GM23338 (cell line): ENCODE data around the gene GNG10. TPM values are rescaled to one million over a fixed set of nuclear protein-coding genes. Genes with fewer than 3 reads are reported as not detected.

Experiments used
- ATAC-seq: fragments of 200-7000 bp; cut with Tn5 transposase; 3 replicates; pipeline ENCODE4 v1.9.1; 2020
- DNase-seq: peaks from one replicate; pipeline ENCODE4 v3.0.0-alpha.2; 2015; ENCODE audit warnings: low spot score
- H2AFZ ChIP-seq: fragments of 200-600 bp; sonication (generic); 2 replicates; pipeline ENCODE4 v1.8.0; 2016; ENCODE audit warnings: antibody characterized with exemption, mild to moderate bottlenecking, moderate library complexity
- H3F3A ChIP-seq: fragments of 200-600 bp; sonication (generic); replicated peaks from 2 replicates; pipeline ENCODE4 v1.8.0; 2017; ENCODE audit warnings: antibody characterized with exemption, mixed run types, low read depth
- H3K27ac ChIP-seq: fragments of 200-600 bp; sonication (generic); 2 replicates; pipeline ENCODE4 v1.6.1; 2016; ENCODE audit warnings: low read depth
- H3K27me3 ChIP-seq: fragments of 200-600 bp; sonication (generic); 2 replicates; pipeline ENCODE4 v1.8.0; 2016; ENCODE audit warnings: mild to moderate bottlenecking, mixed run types, moderate library complexity; ENCODE audit not compliant: insufficient read depth
- H3K36me3 ChIP-seq: fragments of 200-600 bp; sonication (generic); 2 replicates; pipeline ENCODE4 v1.8.0; 2016; ENCODE audit warnings: mild to moderate bottlenecking; ENCODE audit not compliant: insufficient read depth
- H3K4me1 ChIP-seq: fragments of 200-600 bp; sonication (generic); 2 replicates; pipeline ENCODE4 v1.8.0; 2016; ENCODE audit warnings: mild to moderate bottlenecking, moderate library complexity; ENCODE audit not compliant: insufficient read depth
- H3K4me2 ChIP-seq: fragments of 200-600 bp; sonication (generic); 2 replicates; pipeline ENCODE4 v1.7.1; 2017; ENCODE audit warnings: mixed run types
- H3K4me3 ChIP-seq: fragments of 200-600 bp; sonication (generic); 2 replicates; pipeline ENCODE4 v1.6.1; 2016; ENCODE audit warnings: mixed run types
- H3K79me2 ChIP-seq: fragments of 200-600 bp; sonication (generic); replicated peaks from 2 replicates; pipeline ENCODE4 v1.8.0; 2017; ENCODE audit warnings: mild to moderate bottlenecking; ENCODE audit not compliant: insufficient read depth
- H3K9me2 ChIP-seq: fragments of 200-600 bp; sonication (generic); 2 replicates; pipeline ENCODE4 v1.8.0; 2017; ENCODE audit not compliant: insufficient read depth
- H4K20me1 ChIP-seq: fragments of 200-600 bp; sonication (generic); replicated peaks from 2 replicates; pipeline ENCODE4 v1.8.0; 2017; ENCODE audit warnings: mild to moderate bottlenecking; ENCODE audit not compliant: insufficient read depth
- H3K27ac Mint-ChIP-seq: 2 replicates; pipeline ENCODE4 v1.8.0; 2020; ENCODE audit warnings: inconsistent platforms, mild to moderate bottlenecking, moderate library complexity, mixed read lengths
- H3K27me3 Mint-ChIP-seq: 3 replicates; pipeline ENCODE4 v1.8.0; 2022; ENCODE audit warnings: low read depth, mild to moderate bottlenecking, moderate library complexity, mixed read lengths, inconsistent platforms; ENCODE audit not compliant: insufficient read depth, poor library complexity
- H3K36me3 Mint-ChIP-seq: 3 replicates; pipeline ENCODE4 v1.8.0; 2021; ENCODE audit warnings: low read depth, mild to moderate bottlenecking, inconsistent platforms, moderate library complexity, mixed read lengths
- H3K4me1 Mint-ChIP-seq: 3 replicates; pipeline ENCODE4 v1.8.0; 2020; ENCODE audit warnings: mild to moderate bottlenecking, inconsistent platforms, mixed read lengths
- H3K4me3 Mint-ChIP-seq: 3 replicates; pipeline ENCODE4 v1.8.0; 2021; ENCODE audit warnings: moderate library complexity, mild to moderate bottlenecking, inconsistent platforms, mixed read lengths
- H3K9me3 Mint-ChIP-seq: 3 replicates; pipeline ENCODE4 v1.8.0; 2020; ENCODE audit warnings: moderate library complexity, mild to moderate bottlenecking, inconsistent platforms, mixed read lengths
- CREB1 ChIP-seq: fragments of 250-450 bp; sonication (Bioruptor Pico); IDR thresholded peaks from 2 replicates; pipeline ENCODE4 v1.5.0; 2020; ENCODE audit warnings: low read depth, mild to moderate bottlenecking, moderate library complexity
- EZH2 ChIP-seq: fragments of 200-600 bp; sonication (generic); IDR thresholded peaks from one replicate; pipeline ENCODE4 v1.8.0; 2017; ENCODE audit warnings: antibody characterized with exemption, mild to moderate bottlenecking, low read depth; ENCODE audit not compliant: unreplicated experiment
- EZH2phosphoT487 ChIP-seq: fragments of 200-600 bp; sonication (generic); IDR thresholded peaks from one replicate; pipeline ENCODE4 v1.8.1; 2018; ENCODE audit warnings: antibody characterized with exemption; ENCODE audit not compliant: unreplicated experiment
- NANOG ChIP-seq: IDR thresholded peaks from 2 replicates; pipeline ENCODE4 v1.6.1; 2016; ENCODE audit warnings: antibody characterized with exemption, borderline replicate concordance
- POLR2AphosphoS5 ChIP-seq: IDR thresholded peaks from 2 replicates; pipeline ENCODE4 v1.6.1; 2016; ENCODE audit warnings: antibody characterized with exemption, low read depth
- STAT1 ChIP-seq: IDR thresholded peaks from one replicate; pipeline ENCODE4 v1.6.1; 2016; ENCODE audit warnings: antibody characterized with exemption; ENCODE audit not compliant: unreplicated experiment
- ZNF114 ChIP-seq: fragments of 250-450 bp; sonication (Bioruptor Pico); IDR thresholded peaks from 2 replicates; pipeline ENCODE4 v1.5.0; 2020; ENCODE audit warnings: mild to moderate bottlenecking, moderate library complexity
- ZNF331 ChIP-seq: fragments of 250-450 bp; sonication (Bioruptor Pico); IDR thresholded peaks from 2 replicates; pipeline ENCODE4 v1.5.0; 2020; ENCODE audit warnings: low read depth, mild to moderate bottlenecking, moderate library complexity
- polyA plus RNA-seq: library from polyadenylated mRNA; unstranded; fragments of >200 nt; fragmentation: Nextera tagmentation; extraction: Ambion mirVana; gene quantifications from 2 replicates; pipeline ENCODE4 v1.2.1, GENCODE V29; 2016
- total RNA-seq: library from RNA; depleted of rRNA; stranded (reverse); fragments of >200 nt; shearing (Covaris generic); gene quantifications from 2 replicates; pipeline ENCODE4 v1.2.3, GENCODE V29; 2014
- TF ChIP-seq, protein P1 (sequence below): IDR thresholded peaks from 2 replicates; pipeline ENCODE4 v1.6.1; 2016; ENCODE audit warnings: antibody characterized with exemption
- TF ChIP-seq, protein P2 (sequence below): IDR thresholded peaks from one replicate; pipeline ENCODE4 v1.6.1; 2018; ENCODE audit warnings: antibody characterized with exemption; ENCODE audit not compliant: unreplicated experiment

The GNG10 gene
- total and polyA plus RNA-seq, 2 experiments from 2014 or later = 49.9 to 61.2 TPM

DNA sequence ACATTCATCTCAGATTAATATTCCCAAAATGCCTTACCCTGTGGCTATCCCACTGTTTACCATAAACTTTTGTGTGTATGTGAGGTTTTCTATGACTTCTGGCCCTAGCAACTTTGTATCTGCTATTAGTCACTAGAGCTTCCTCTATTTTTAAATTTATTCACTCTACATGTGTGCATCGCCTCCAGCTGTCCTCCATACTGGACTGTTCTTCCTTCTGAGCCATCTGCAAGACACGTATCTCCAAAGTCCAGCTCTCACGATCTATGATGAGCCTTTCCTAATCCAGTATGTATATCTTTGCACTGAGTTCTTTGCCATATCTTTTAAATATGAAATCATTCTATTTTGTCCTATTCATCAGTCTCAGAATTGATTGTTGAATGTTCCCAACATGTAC lies 1.7 kb upstream of the GNG10 start:
- H3F3A ChIP-seq = no peaks in the 10 kb centered on the region
- TF ChIP-seq ZNF331 (CRISPR knock-in tag) (no peak), ZNF114 (CRISPR knock-in tag) (no peak)
- TF ChIP-seq, protein P1, sequence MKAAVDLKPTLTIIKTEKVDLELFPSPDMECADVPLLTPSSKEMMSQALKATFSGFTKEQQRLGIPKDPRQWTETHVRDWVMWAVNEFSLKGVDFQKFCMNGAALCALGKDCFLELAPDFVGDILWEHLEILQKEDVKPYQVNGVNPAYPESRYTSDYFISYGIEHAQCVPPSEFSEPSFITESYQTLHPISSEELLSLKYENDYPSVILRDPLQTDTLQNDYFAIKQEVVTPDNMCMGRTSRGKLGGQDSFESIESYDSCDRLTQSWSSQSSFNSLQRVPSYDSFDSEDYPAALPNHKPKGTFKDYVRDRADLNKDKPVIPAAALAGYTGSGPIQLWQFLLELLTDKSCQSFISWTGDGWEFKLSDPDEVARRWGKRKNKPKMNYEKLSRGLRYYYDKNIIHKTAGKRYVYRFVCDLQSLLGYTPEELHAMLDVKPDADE = no peak
- TF ChIP-seq, protein P2, sequence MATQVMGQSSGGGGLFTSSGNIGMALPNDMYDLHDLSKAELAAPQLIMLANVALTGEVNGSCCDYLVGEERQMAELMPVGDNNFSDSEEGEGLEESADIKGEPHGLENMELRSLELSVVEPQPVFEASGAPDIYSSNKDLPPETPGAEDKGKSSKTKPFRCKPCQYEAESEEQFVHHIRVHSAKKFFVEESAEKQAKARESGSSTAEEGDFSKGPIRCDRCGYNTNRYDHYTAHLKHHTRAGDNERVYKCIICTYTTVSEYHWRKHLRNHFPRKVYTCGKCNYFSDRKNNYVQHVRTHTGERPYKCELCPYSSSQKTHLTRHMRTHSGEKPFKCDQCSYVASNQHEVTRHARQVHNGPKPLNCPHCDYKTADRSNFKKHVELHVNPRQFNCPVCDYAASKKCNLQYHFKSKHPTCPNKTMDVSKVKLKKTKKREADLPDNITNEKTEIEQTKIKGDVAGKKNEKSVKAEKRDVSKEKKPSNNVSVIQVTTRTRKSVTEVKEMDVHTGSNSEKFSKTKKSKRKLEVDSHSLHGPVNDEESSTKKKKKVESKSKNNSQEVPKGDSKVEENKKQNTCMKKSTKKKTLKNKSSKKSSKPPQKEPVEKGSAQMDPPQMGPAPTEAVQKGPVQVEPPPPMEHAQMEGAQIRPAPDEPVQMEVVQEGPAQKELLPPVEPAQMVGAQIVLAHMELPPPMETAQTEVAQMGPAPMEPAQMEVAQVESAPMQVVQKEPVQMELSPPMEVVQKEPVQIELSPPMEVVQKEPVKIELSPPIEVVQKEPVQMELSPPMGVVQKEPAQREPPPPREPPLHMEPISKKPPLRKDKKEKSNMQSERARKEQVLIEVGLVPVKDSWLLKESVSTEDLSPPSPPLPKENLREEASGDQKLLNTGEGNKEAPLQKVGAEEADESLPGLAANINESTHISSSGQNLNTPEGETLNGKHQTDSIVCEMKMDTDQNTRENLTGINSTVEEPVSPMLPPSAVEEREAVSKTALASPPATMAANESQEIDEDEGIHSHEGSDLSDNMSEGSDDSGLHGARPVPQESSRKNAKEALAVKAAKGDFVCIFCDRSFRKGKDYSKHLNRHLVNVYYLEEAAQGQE = no peak
- peaks cover 19% of the 10 kb centered on the region for H3K79me2 ChIP-seq
- H4K20me1 ChIP-seq = no peaks in the 10 kb centered on the region
- ATAC-seq (no peak), DNase-seq (no peak)
- Mint-ChIP-seq H3K9me3 (no peaks in the 10 kb centered on the region), H3K36me3 (peaks cover 4% of the 10 kb centered on the region), H3K27ac (no peak overlapping the region), H3K4me1 (peaks cover 21% of the 10 kb centered on the region), H3K4me3 (no peak overlapping the region; the same call in 2 of the 3 replicates), H3K27me3 (peaks cover 17% of the 10 kb centered on the region)
- no peak overlapping the region for H3K4me3 ChIP-seq
- peaks cover 18% of the 10 kb centered on the region for H3K27me3 ChIP-seq
- no peak overlapping the region for H3K4me2 ChIP-seq
- H3K9me2 ChIP-seq = no peaks in the 10 kb centered on the region
- H3K36me3 ChIP-seq = no peaks in the 10 kb centered on the region
- H3K4me1 ChIP-seq = peaks cover 10% of the 10 kb centered on the region
- H2AFZ ChIP-seq = no peak overlapping the region
- H3K27ac ChIP-seq = no peak overlapping the region

DNA sequence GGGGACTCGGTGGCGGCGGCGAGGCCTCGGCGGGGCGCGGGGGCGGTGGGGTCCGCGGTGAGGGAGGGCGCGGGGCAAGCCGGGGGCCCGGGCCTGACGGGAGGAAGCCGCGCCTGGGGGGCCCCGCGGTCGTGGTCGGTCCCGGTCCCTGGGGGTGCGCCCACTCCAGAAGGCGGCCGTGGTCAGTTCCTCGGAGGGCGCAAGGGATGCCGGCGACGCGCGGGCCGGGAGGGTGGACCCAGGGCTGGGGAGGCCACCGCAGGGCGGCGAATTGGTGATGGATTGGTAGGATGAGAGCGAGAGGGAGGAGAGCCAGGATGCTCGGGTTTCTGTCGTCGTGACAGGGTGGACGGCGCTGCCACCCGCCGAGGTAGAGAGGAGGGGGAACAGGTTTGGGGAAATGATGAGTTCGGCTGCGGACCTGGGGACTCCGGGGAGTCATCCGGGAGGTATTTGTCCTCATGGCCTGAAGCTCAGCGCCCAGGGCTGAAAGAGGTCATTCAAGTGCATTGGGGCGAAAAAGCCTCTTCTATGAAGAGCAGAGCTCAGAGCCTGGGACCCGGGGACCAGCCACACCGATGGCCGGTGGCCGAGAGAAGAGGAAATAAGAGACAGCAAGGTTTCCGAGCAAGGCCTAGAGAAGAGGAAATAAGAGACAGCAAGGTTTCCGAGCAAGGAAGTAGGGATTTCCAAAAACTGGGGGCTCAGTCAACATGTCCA lies 557 bp downstream of the GNG10 start:
- DNase-seq (peak; percentile 75), ATAC-seq (peak; percentile 45)
- H3K27me3 Mint-ChIP-seq = peaks cover 17% of the 10 kb centered on the region
- peaks cover 10% of the 10 kb centered on the region for H3K4me1 ChIP-seq
- no peaks in the 10 kb centered on the region for H3K9me2 ChIP-seq
- peak overlapping the region; percentile 78 for H3K4me3 ChIP-seq
- no peaks in the 10 kb centered on the region; the same call in 1 of the 2 replicates for H4K20me1 ChIP-seq
- peaks cover 18% of the 10 kb centered on the region for H3K27me3 ChIP-seq
- peaks cover 33% of the 10 kb centered on the region for H3K79me2 ChIP-seq
- peaks cover 11% of the 10 kb centered on the region for H3K36me3 Mint-ChIP-seq
- no peaks in the 10 kb centered on the region for H3K36me3 ChIP-seq
- no peaks in the 10 kb centered on the region for H3F3A ChIP-seq
- 0 out of 2 replicates have a peak overlapping the region, but pooled peaks have one; percentile 8 for H3K27ac ChIP-seq
- TF ChIP-seq EZH2phosphoT487 (no peak), CREB1 (CRISPR knock-in tag) (no peak), STAT1 (no peak), EZH2 (no peak), POLR2AphosphoS5 (no peak), NANOG (no peak)
- TF ChIP-seq, protein P1 = no peak
- H3K4me1 Mint-ChIP-seq = peaks cover 20% of the 10 kb centered on the region
- peak overlapping the region; percentile 94 for H3K4me2 ChIP-seq
- no peak overlapping the region for H3K27ac Mint-ChIP-seq
- H3K9me3 Mint-ChIP-seq = no peaks in the 10 kb centered on the region
- H3K4me3 Mint-ChIP-seq = peak overlapping the region; percentile 94
- H2AFZ ChIP-seq = peak overlapping the region; percentile 75; the same call in 1 of the 2 replicates
